Right lung (tissue), 5 donors: Measurements from ENCODE around the gene KRT7. TPM values are rescaled to one million over a fixed set of nuclear protein-coding genes. Genes with fewer than 3 reads are reported as not detected.

Experiments
- DNase-seq, 2 donors: peaks; one replicate each; pipeline ENCODE4 v3.0.0-alpha.2; 2013
- polyA plus RNA-seq, 5 donors: library from polyadenylated mRNA; unstranded; fragments of 120-200 nt; gene quantifications; one replicate each; pipeline versions ENCODE4 v1.2.1 to v1.2.3, GENCODE V29; 2013; ENCODE audit warnings: inconsistent platforms in 1 of 5, low replicate concordance in 1 of 5; ENCODE audit not compliant: insufficient read length in 5 of 5, insufficient read depth in 1 of 5

The KRT7 gene
- polyA plus RNA-seq, 5 donors, result 13.7 to 47.1 (median 24.3) TPM

DNA sequence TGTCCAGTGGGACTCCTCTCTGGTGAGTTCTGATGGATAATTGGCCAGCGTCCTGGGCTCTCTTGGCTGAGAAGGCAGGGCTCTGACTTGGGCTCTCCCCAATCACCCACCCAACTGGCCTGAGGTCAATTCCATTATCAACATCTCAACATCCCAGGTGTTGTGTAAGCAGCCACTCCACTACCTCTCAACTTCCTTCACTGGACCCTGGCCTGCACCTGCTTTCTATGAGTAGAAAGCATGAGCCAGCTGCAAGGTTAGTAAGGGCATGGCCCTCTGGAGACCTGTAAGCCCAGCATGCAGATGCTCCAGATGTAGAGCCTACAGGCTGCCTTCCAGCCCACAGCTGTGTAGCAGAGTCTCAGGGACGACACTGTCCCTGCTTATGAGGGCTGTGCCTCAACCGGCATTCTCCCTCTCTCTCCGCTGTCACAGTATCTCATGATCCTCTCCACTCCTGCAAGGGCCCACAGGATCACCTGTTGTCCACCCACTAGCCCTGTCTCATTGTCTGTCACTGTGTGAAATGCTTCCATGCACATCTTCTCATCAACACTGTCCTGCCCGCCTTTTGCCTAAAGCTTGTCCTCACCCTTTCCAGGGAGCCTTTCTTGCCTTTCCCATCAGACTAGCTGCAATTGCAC is 63.7 kb downstream of the KRT7 start:
- DNase-seq, result no peak

Other genes with a start within 250 kb of the KRT7 start
- 10 to 100 TPM; 30.2 to 41.9 (median 36.1) TPM for gene TAMALIN, start 226.3 kb upstream of the KRT7 start, polyA plus RNA-seq
- gene NR4A1, start 181.8 kb upstream of the KRT7 start, polyA plus RNA-seq, result 100 to 1,000 TPM in 2 of 5 donors, 10 to 100 TPM in 3; 16.6 to 160 (median 69.9) TPM
- 10 to 100 TPM; 20.1 to 28.3 (median 21.9) TPM for gene ATG101, start 163.3 kb upstream of the KRT7 start, polyA plus RNA-seq
- 1 to 10 TPM; 2.2 to 8.0 (median 3.4) TPM for gene SMIM41, start 153.5 kb upstream of the KRT7 start, polyA plus RNA-seq
- gene KRT80, start 41.2 kb upstream of the KRT7 start, polyA plus RNA-seq, result 1 to 10 TPM in 2 of 5 donors, under 1 TPM in 3; 0.48 to 1.9 (median 0.90) TPM
- under 1 TPM in 4 of 5 donors, not detected in 1; 0.08 to 0.24 (median 0.18) TPM for gene KRT86, start 41.4 kb downstream of the KRT7 start, polyA plus RNA-seq
- under 1 TPM in 3 of 5 donors, not detected in 2; 0.11 to 0.24 (median 0.16) TPM for gene KRT81, start 58.3 kb downstream of the KRT7 start, polyA plus RNA-seq
- gene KRT83, start 88.2 kb downstream of the KRT7 start, polyA plus RNA-seq, result not detected
- gene KRT85, start 134.2 kb downstream of the KRT7 start, polyA plus RNA-seq, result under 1 TPM in 1 of 5 donors, not detected in 4; 0.06 TPM
- gene KRT84, start 152.4 kb downstream of the KRT7 start, polyA plus RNA-seq, result not detected
- gene KRT82, start 173.1 kb downstream of the KRT7 start, polyA plus RNA-seq, result not detected
- gene KRT75, start 201.1 kb downstream of the KRT7 start, polyA plus RNA-seq, result not detected
- not detected for gene KRT6B, start 218.9 kb downstream of the KRT7 start, polyA plus RNA-seq
- gene KRT6C, start 240.6 kb downstream of the KRT7 start, polyA plus RNA-seq, result under 1 TPM in 1 of 5 donors, not detected in 4; 0.08 TPM